Stomach (tissue), 4 donors: ENCODE data around the gene ODC1.

Source experiments
- CTCF ChIP-seq, 7 experiments: fragments of 450-650 bp in 4 of 7; fragments of 200-600 bp in 3 of 7; sonication (generic) in 3 of 7; IDR thresholded peaks; one replicate each; pipeline ENCODE4 v1.5.1; 2016 to 2019; ENCODE audit warnings: antibody characterized with exemption in 7 of 7, control low read depth in 2 of 7, mild to moderate bottlenecking in 1 of 7
- POLR2A ChIP-seq, 4 donors: fragments of 450-650 bp; IDR thresholded peaks; one replicate each; pipeline ENCODE4 v1.6.1; 2016; ENCODE audit warnings: antibody characterized with exemption in 4 of 4, control low read depth in 2 of 4, mild to moderate bottlenecking in 1 of 4, moderate library complexity in 1 of 4
- POLR2AphosphoS5 ChIP-seq, 3 donors: sonication (generic); formaldehyde crosslinking; IDR thresholded peaks; one replicate each; pipeline ENCODE4 v1.6.1; 2016; ENCODE audit warnings: antibody characterized with exemption in 3 of 3

- TF ChIP-seq POLR2A (IDR thresholded peaks at IDR 0.05) (no peak), CTCF (IDR thresholded peaks at IDR 0.05) (no peak), POLR2AphosphoS5 (IDR thresholded peaks at IDR 0.05) (no peak)
Observed at GRCh38 chr2:10439185-10439879, 8.8 kb downstream of the ODC1 start.
